ENCODE measurements around the gene RALY. TPM values are rescaled to one million over a fixed set of nuclear protein-coding genes. Genes with fewer than 3 reads are reported as not detected.

Gene RALY
- total and polyA plus RNA-seq, 10 of the 15 experiments (the other 5 are each of a cell fraction or from before 2014, with no cell fraction given), result 1.2 to 246 (median 137) TPM

DNA sequence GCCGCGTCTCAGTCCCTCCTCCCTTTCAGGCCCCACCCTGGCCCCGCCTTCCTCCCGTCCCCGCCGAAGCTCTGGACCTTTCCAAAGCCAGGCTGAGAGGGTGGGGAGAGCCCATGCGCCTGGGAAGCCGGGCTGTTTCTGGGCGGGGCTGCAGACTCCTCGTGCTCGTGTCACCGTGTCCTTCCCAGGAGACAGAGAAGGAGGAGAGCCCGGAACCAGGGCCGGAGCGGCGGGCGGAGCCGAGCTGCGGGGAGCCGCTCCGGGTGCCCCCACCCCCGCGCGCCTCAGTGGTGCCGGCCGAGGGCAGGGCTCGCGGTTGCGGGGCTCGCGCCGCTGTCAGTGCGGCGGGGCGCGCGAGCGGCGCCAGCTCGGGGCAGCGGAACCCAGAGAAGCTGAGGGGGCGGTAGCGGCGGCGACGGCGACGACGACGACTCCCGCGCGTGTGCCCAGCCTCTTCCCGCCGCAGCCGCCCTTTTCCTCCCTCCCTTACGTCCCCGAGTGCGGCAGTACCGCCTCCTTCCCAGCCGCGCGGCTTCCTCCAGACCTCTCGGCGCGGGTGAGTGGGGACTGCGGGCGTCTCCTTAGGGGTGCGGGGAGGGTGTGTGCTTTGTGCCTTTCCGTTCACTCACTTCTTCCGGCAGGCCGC lies at the start of gene RALY (continued):
- TF ChIP-seq, protein P1, sequence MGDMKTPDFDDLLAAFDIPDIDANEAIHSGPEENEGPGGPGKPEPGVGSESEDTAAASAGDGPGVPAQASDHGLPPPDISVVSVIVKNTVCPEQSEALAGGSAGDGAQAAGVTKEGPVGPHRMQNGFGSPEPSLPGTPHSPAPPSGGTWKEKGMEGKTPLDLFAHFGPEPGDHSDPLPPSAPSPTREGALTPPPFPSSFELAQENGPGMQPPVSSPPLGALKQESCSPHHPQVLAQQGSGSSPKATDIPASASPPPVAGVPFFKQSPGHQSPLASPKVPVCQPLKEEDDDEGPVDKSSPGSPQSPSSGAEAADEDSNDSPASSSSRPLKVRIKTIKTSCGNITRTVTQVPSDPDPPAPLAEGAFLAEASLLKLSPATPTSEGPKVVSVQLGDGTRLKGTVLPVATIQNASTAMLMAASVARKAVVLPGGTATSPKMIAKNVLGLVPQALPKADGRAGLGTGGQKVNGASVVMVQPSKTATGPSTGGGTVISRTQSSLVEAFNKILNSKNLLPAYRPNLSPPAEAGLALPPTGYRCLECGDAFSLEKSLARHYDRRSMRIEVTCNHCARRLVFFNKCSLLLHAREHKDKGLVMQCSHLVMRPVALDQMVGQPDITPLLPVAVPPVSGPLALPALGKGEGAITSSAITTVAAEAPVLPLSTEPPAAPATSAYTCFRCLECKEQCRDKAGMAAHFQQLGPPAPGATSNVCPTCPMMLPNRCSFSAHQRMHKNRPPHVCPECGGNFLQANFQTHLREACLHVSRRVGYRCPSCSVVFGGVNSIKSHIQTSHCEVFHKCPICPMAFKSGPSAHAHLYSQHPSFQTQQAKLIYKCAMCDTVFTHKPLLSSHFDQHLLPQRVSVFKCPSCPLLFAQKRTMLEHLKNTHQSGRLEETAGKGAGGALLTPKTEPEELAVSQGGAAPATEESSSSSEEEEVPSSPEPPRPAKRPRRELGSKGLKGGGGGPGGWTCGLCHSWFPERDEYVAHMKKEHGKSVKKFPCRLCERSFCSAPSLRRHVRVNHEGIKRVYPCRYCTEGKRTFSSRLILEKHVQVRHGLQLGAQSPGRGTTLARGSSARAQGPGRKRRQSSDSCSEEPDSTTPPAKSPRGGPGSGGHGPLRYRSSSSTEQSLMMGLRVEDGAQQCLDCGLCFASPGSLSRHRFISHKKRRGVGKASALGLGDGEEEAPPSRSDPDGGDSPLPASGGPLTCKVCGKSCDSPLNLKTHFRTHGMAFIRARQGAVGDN (IDR thresholded peaks at IDR 0.05), result peak; percentile 88
- TF ChIP-seq STAT1 (conservative IDR thresholded peaks at IDR 0.05), result peak; percentile 95
- TF ChIP-seq, protein P2, sequence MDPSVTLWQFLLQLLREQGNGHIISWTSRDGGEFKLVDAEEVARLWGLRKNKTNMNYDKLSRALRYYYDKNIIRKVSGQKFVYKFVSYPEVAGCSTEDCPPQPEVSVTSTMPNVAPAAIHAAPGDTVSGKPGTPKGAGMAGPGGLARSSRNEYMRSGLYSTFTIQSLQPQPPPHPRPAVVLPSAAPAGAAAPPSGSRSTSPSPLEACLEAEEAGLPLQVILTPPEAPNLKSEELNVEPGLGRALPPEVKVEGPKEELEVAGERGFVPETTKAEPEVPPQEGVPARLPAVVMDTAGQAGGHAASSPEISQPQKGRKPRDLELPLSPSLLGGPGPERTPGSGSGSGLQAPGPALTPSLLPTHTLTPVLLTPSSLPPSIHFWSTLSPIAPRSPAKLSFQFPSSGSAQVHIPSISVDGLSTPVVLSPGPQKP (IDR thresholded peaks at IDR 0.05; ENCODE audit: low read depth, low read length), result no peak
- TF ChIP-seq, protein P3, sequence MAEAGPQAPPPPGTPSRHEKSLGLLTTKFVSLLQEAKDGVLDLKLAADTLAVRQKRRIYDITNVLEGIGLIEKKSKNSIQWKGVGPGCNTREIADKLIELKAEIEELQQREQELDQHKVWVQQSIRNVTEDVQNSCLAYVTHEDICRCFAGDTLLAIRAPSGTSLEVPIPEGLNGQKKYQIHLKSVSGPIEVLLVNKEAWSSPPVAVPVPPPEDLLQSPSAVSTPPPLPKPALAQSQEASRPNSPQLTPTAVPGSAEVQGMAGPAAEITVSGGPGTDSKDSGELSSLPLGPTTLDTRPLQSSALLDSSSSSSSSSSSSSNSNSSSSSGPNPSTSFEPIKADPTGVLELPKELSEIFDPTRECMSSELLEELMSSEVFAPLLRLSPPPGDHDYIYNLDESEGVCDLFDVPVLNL (IDR thresholded peaks at IDR 0.05; ENCODE audit: low read depth, low read length), result 0 out of 2 replicates have a peak, but pooled peaks have one; percentile 42
- no peak for TF ChIP-seq TCF7 (IDR thresholded peaks at IDR 0.05; ENCODE audit: borderline replicate concordance)
- no peak for TF ChIP-seq HDAC6 (IDR thresholded peaks at IDR 0.05; ENCODE audit: unreplicated experiment)
- no peak for TF ChIP-seq ZNF384 (IDR thresholded peaks at IDR 0.05; ENCODE audit: borderline replicate concordance, low read depth, low read length)
- peak; percentile 86 for TF ChIP-seq TCF3 (IDR thresholded peaks at IDR 0.05; ENCODE audit: borderline replicate concordance, insufficient read depth, low read depth, low read length)
- peak; percentile 94 for TF ChIP-seq BACH1 (IDR thresholded peaks at IDR 0.05; ENCODE audit: borderline replicate concordance)
- peak; percentile 97 for TF ChIP-seq LARP7 (IDR thresholded peaks at IDR 0.05)
- TF ChIP-seq ZNF622 (IDR thresholded peaks at IDR 0.05), result no peak
- peak; percentile 96 for TF ChIP-seq SREBF1 (IDR thresholded peaks at IDR 0.05; ENCODE audit: low read length)
- no peak for TF ChIP-seq CEBPB (IDR thresholded peaks at IDR 0.05; ENCODE audit: borderline replicate concordance in 1 of 2, low read depth in 2 of 2, low read length in 2 of 2)
- TF ChIP-seq, protein P4, sequence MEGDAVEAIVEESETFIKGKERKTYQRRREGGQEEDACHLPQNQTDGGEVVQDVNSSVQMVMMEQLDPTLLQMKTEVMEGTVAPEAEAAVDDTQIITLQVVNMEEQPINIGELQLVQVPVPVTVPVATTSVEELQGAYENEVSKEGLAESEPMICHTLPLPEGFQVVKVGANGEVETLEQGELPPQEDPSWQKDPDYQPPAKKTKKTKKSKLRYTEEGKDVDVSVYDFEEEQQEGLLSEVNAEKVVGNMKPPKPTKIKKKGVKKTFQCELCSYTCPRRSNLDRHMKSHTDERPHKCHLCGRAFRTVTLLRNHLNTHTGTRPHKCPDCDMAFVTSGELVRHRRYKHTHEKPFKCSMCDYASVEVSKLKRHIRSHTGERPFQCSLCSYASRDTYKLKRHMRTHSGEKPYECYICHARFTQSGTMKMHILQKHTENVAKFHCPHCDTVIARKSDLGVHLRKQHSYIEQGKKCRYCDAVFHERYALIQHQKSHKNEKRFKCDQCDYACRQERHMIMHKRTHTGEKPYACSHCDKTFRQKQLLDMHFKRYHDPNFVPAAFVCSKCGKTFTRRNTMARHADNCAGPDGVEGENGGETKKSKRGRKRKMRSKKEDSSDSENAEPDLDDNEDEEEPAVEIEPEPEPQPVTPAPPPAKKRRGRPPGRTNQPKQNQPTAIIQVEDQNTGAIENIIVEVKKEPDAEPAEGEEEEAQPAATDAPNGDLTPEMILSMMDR (IDR thresholded peaks at IDR 0.05 in 2 of 3, conservative IDR thresholded peaks at IDR 0.05 in 1 of 3; ENCODE audit: control insufficient read depth in 2 of 3, extremely low read depth in 1 of 3, insufficient read depth in 1 of 3, low read depth in 3 of 3, low read length in 3 of 3), result no peak
- peak; percentile 61; the same call in 1 of the 2 replicates for TF ChIP-seq ZSCAN29 (IDR thresholded peaks at IDR 0.05)
- no peak for TF ChIP-seq CHD2 (IDR thresholded peaks at IDR 0.05; ENCODE audit: borderline replicate concordance, low read depth, low read length)
- TF ChIP-seq NR2C2 (IDR thresholded peaks at IDR 0.05; ENCODE audit: borderline replicate concordance, control insufficient read depth, insufficient read length, low read depth), result no peak
- TF ChIP-seq, protein P5, sequence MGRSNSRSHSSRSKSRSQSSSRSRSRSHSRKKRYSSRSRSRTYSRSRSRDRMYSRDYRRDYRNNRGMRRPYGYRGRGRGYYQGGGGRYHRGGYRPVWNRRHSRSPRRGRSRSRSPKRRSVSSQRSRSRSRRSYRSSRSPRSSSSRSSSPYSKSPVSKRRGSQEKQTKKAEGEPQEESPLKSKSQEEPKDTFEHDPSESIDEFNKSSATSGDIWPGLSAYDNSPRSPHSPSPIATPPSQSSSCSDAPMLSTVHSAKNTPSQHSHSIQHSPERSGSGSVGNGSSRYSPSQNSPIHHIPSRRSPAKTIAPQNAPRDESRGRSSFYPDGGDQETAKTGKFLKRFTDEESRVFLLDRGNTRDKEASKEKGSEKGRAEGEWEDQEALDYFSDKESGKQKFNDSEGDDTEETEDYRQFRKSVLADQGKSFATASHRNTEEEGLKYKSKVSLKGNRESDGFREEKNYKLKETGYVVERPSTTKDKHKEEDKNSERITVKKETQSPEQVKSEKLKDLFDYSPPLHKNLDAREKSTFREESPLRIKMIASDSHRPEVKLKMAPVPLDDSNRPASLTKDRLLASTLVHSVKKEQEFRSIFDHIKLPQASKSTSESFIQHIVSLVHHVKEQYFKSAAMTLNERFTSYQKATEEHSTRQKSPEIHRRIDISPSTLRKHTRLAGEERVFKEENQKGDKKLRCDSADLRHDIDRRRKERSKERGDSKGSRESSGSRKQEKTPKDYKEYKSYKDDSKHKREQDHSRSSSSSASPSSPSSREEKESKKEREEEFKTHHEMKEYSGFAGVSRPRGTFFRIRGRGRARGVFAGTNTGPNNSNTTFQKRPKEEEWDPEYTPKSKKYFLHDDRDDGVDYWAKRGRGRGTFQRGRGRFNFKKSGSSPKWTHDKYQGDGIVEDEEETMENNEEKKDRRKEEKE (IDR thresholded peaks at IDR 0.05), result peak; percentile 97
- TF ChIP-seq CHD4 (IDR thresholded peaks at IDR 0.05), result no peak

Measured in GM12878 (cell line).